ENCODE data around the gene LCN2.
"Not testable (repeated sequence)": the region's sequence is repeated elsewhere in the genome, so short reads cannot be mapped to it uniquely, and the experiment has no call there.

DNA sequence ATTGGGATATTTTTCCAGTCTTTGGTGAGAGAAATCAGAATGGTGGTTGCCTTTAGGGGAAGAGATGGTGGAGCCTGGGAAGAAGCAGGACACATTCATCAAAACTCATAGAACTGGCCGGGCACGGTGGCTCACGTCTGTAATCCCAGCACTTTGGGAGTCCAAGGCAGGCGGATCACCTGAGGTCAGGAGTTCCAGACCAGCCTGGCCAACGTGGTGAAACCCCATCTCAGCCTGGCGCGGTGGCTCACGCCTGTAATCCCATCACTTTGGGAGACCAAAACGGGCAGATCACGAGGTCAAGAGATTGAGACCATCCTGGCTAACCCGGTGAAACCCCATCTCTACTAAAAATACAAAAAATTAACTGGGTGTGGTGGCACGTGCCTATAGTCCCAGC lies 37.5 kb upstream of the LCN2 start:
- TF ChIP-seq POLR2AphosphoS5 (IDR thresholded peaks at IDR 0.05), result not testable (repeated sequence)
- TF ChIP-seq, protein P1, sequence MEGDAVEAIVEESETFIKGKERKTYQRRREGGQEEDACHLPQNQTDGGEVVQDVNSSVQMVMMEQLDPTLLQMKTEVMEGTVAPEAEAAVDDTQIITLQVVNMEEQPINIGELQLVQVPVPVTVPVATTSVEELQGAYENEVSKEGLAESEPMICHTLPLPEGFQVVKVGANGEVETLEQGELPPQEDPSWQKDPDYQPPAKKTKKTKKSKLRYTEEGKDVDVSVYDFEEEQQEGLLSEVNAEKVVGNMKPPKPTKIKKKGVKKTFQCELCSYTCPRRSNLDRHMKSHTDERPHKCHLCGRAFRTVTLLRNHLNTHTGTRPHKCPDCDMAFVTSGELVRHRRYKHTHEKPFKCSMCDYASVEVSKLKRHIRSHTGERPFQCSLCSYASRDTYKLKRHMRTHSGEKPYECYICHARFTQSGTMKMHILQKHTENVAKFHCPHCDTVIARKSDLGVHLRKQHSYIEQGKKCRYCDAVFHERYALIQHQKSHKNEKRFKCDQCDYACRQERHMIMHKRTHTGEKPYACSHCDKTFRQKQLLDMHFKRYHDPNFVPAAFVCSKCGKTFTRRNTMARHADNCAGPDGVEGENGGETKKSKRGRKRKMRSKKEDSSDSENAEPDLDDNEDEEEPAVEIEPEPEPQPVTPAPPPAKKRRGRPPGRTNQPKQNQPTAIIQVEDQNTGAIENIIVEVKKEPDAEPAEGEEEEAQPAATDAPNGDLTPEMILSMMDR (IDR thresholded peaks at IDR 0.05), result not testable (repeated sequence)
